IMR-90 (cell line): ENCODE data around the gene PEX5. TPM values are rescaled to one million over a fixed set of nuclear protein-coding genes. Genes with fewer than 3 reads are reported as not detected.

Source experiments
- ATAC-seq: fragments of 200-7000 bp; cut with Tn5 transposase; 2 replicates; pipeline ENCODE4 v1.9.1; 2020; ENCODE audit warnings: low read depth, mild to moderate bottlenecking, moderate library complexity
- BruUV-seq: library from RNA; stranded (reverse); fragments of 400-500 nt; replicated peaks from 2 replicates; lab custom pipeline; 2021; lab: Mats Ljungman, UMichigan
- CTCF ChIA-PET: fragments of 300-600 bp; formaldehyde crosslinking; extraction: SDS; loops from one replicate; lab custom pipeline; 2021; ENCODE audit warnings: antibody characterized with exemption; lab: Yijun Ruan, JAX
- POLR2A ChIA-PET: fragments of 300-600 bp; sonication (Branson Sonifier 250); formaldehyde crosslinking; loops from one replicate; lab custom pipeline; 2022; ENCODE audit warnings: antibody characterized with exemption; ENCODE audit not compliant: unreplicated experiment; lab: Charles Lee
- DNase-seq: peaks from one replicate; pipeline ENCODE4 v3.0.0; 2013
- H2AFZ ChIP-seq: replicated peaks from 2 replicates; pipeline ENCODE3; 2013; ENCODE audit warnings: low read length, mild to moderate bottlenecking; ENCODE audit not compliant: poor library complexity
- H2AK5ac ChIP-seq: 2 replicates; pipeline ENCODE4 v1.6.1; 2013; ENCODE audit warnings: low read depth, low read length, inconsistent platforms
- H2AK9ac ChIP-seq: replicated peaks from 2 replicates; pipeline ENCODE3; 2013; ENCODE audit warnings: mild to moderate bottlenecking, low read depth, low read length, moderate library complexity; ENCODE audit not compliant: poor library complexity
- H2BK120ac ChIP-seq: 2 replicates; pipeline ENCODE4 v1.6.1; 2013; ENCODE audit warnings: low read depth, low read length, inconsistent platforms
- H2BK15ac ChIP-seq: 3 replicates; pipeline ENCODE4 v1.6.1; 2013; ENCODE audit warnings: low read depth, low read length, inconsistent platforms
- H2BK20ac ChIP-seq: 2 replicates; pipeline ENCODE4 v1.6.1; 2013; ENCODE audit warnings: low read depth, mild to moderate bottlenecking, inconsistent platforms, low read length, moderate library complexity
- H2BK5ac ChIP-seq: 2 replicates; pipeline ENCODE4 v1.6.1; 2013; ENCODE audit warnings: mild to moderate bottlenecking, low read depth, low read length, inconsistent platforms; ENCODE audit not compliant: poor library complexity, severe bottlenecking
- H3K14ac ChIP-seq: replicated peaks from 2 replicates; pipeline ENCODE4 v1.6.1; 2013; ENCODE audit warnings: low read depth, low read length, inconsistent platforms
- H3K18ac ChIP-seq: 2 replicates; pipeline ENCODE4 v1.6.1; 2013; ENCODE audit warnings: low read depth, low read length, control low read depth
- H3K23ac ChIP-seq: 2 replicates; pipeline ENCODE4 v1.6.1; 2013; ENCODE audit warnings: low read depth, low read length, inconsistent platforms
- H3K27ac ChIP-seq: 2 replicates; pipeline ENCODE4 v1.5.1; 2013; ENCODE audit warnings: mild to moderate bottlenecking, control low read depth, low read length; ENCODE audit not compliant: insufficient read depth
- H3K27me3 ChIP-seq: 2 replicates; pipeline ENCODE4 v1.6.1; 2013; ENCODE audit warnings: low read length; ENCODE audit not compliant: control insufficient read depth, insufficient read depth
- H3K36me3 ChIP-seq: 2 replicates; pipeline ENCODE4 v1.6.1; 2013; ENCODE audit warnings: low read length, mixed read lengths; ENCODE audit not compliant: control insufficient read depth, insufficient read depth
- H3K4ac ChIP-seq: 2 replicates; pipeline ENCODE4 v1.6.1; 2013; ENCODE audit warnings: low read depth, low read length, inconsistent platforms
- H3K4me1 ChIP-seq: 2 replicates; pipeline ENCODE4 v1.6.1; 2013; ENCODE audit warnings: low read length, mixed read lengths; ENCODE audit not compliant: control insufficient read depth, insufficient read depth
- H3K4me2 ChIP-seq: 2 replicates; pipeline ENCODE4 v1.6.1; 2013; ENCODE audit warnings: low read depth, mild to moderate bottlenecking, control low read depth, low read length, moderate library complexity
- H3K4me3 ChIP-seq: 2 replicates; pipeline ENCODE4 v1.5.1; 2013; ENCODE audit warnings: low read depth, mild to moderate bottlenecking, control low read depth, low read length, moderate library complexity; ENCODE audit not compliant: insufficient read depth
- H3K56ac ChIP-seq: 2 replicates; pipeline ENCODE4 v1.6.1; 2013; ENCODE audit warnings: low read length, inconsistent platforms; ENCODE audit not compliant: insufficient read depth; ENCODE audit errors: extremely low read depth
- H3K79me1 ChIP-seq, 2 experiments: 2 replicates each; pipeline ENCODE4 v1.6.1; 2013; ENCODE audit warnings: low read length in 2 of 2, inconsistent platforms in 1 of 2, low read depth in 1 of 2
- H3K9ac ChIP-seq: 2 replicates; pipeline ENCODE4 v1.6.1; 2013; ENCODE audit warnings: low read depth, low read length, control low read depth
- H3K9me1 ChIP-seq: 2 replicates; pipeline ENCODE4 v1.6.1; 2013; ENCODE audit warnings: low read length, inconsistent platforms; ENCODE audit not compliant: insufficient read depth
- H3K9me3 ChIP-seq: 2 replicates; pipeline ENCODE4 v1.6.1; 2013; ENCODE audit warnings: low read length; ENCODE audit not compliant: control insufficient read depth, insufficient read depth
- H4K20me1 ChIP-seq: 2 replicates; pipeline ENCODE4 v1.6.1; 2013; ENCODE audit warnings: low read length, inconsistent platforms; ENCODE audit not compliant: insufficient read depth
- H4K5ac ChIP-seq: 2 replicates; pipeline ENCODE4 v1.6.1; 2013; ENCODE audit warnings: mild to moderate bottlenecking, low read depth, low read length, control low read depth
- H4K8ac ChIP-seq, 2 experiments: 2 replicates each; pipeline ENCODE4 v1.6.1; 2013; ENCODE audit warnings: low read depth in 2 of 2, low read length in 2 of 2, control low read depth in 1 of 2, inconsistent platforms in 1 of 2
- H4K91ac ChIP-seq: 2 replicates; pipeline ENCODE4 v1.6.1; 2013; ENCODE audit warnings: low read depth, low read length, inconsistent platforms; ENCODE audit not compliant: insufficient read depth
- BHLHE40 ChIP-seq: fragments of 150-350 bp; IDR thresholded peaks from 2 replicates; pipeline ENCODE4 v1.6.1; 2016; ENCODE audit warnings: mild to moderate bottlenecking, low read depth, low read length
- CEBPB ChIP-seq: IDR thresholded peaks from 2 replicates; pipeline ENCODE4 v1.6.1; 2012; ENCODE audit warnings: low read depth, low read length, improper control_type of control experiment
- CHD1 ChIP-seq: IDR thresholded peaks from 2 replicates; pipeline ENCODE4 v1.6.1; 2012; ENCODE audit warnings: low read depth, low read length, improper control_type of control experiment
- FOS ChIP-seq: fragments of 150-350 bp; IDR thresholded peaks from 2 replicates; pipeline ENCODE4 v1.6.1; 2016; ENCODE audit warnings: low read depth, low read length
- MAFK ChIP-seq: IDR thresholded peaks from 2 replicates; pipeline ENCODE4 v1.6.1; 2012; ENCODE audit warnings: low read depth, low read length, improper control_type of control experiment
- MAZ ChIP-seq: IDR thresholded peaks from 2 replicates; pipeline ENCODE4 v1.6.1; 2012; ENCODE audit warnings: low read depth, mild to moderate bottlenecking, low read length, improper control_type of control experiment, moderate library complexity, borderline replicate concordance
- MXI1 ChIP-seq: IDR thresholded peaks from 2 replicates; pipeline ENCODE4 v1.6.1; 2012; ENCODE audit warnings: low read depth, mild to moderate bottlenecking, low read length, moderate library complexity, borderline replicate concordance
- NFE2L2 ChIP-seq: fragments of 150-350 bp; IDR thresholded peaks from 2 replicates; pipeline ENCODE4 v1.6.1; 2016; ENCODE audit warnings: low read depth, mild to moderate bottlenecking, low read length
- POLR2A ChIP-seq: IDR thresholded peaks from 2 replicates; pipeline ENCODE4 v1.6.1; 2012; ENCODE audit warnings: mild to moderate bottlenecking, low read depth, low read length
- RAD21 ChIP-seq: IDR thresholded peaks from 2 replicates; pipeline ENCODE4 v1.6.1; 2012; ENCODE audit warnings: low read length, improper control_type of control experiment
- RCOR1 ChIP-seq: IDR thresholded peaks from 2 replicates; pipeline ENCODE4 v1.6.1; 2012; ENCODE audit warnings: mild to moderate bottlenecking, low read length, improper control_type of control experiment; ENCODE audit not compliant: insufficient replicate concordance
- RFX5 ChIP-seq: IDR thresholded peaks from 2 replicates; pipeline ENCODE4 v1.8.0; 2012; ENCODE audit warnings: low read depth, mild to moderate bottlenecking, low read length, moderate library complexity
- SMC3 ChIP-seq: fragments of 150-350 bp; IDR thresholded peaks from 2 replicates; pipeline ENCODE4 v1.6.1; 2016; ENCODE audit warnings: low read depth, mild to moderate bottlenecking, antibody characterized with exemption, low read length, moderate library complexity
- WGBS, 2 experiments: methylation state at CpG; one replicate each; pipeline versions ENCODE4 v1.1.5 to v1.1.7; 2013; ENCODE audit warnings: missing lambda C conversion rate in 2 of 2; ENCODE audit not compliant: insufficient read length in 1 of 2; ENCODE audit errors: extremely low coverage in 2 of 2; 5-methylcytosine and 5-hydroxymethylcytosine counted together
- dilution Hi-C: fragments of 300-500 bp; cut with HindIII; formaldehyde crosslinking; loops from one replicate; pipeline ENCODE4 v1.14.3; 2018; ENCODE audit warnings: low sequenced_read_pairs; ENCODE audit not compliant: unreplicated experiment
- in situ Hi-C: fragments of 300-500 bp; cut with MboI; formaldehyde crosslinking; loops from 3 replicates; pipeline ENCODE4 v1.14.3; 2019; ENCODE audit warnings: low sequenced_read_pairs, inconsistent platforms, mixed read lengths
- intact Hi-C: fragments of 100-400 bp; cut with micrococcal nuclease; formaldehyde crosslinking; loops from 2 replicates; pipeline ENCODE4 v1.10.0; 2022
- polyA plus RNA-seq, 3 experiments: library from polyadenylated mRNA; depleted of rRNA; stranded (reverse); fragments of >200 nt; gene quantifications; 2 replicates each; pipeline ENCODE4 v1.2.3, GENCODE V29; 2012; ENCODE audit warnings: low replicate concordance in 1 of 3
- total RNA-seq: library from RNA; depleted of rRNA; stranded (reverse); fragments of >200 nt; gene quantifications from 2 replicates; pipeline ENCODE4 v1.2.3, GENCODE V29; 2012
- TF ChIP-seq, protein P1 (sequence below): fragments of 150-350 bp; IDR thresholded peaks from 2 replicates; pipeline ENCODE4 v1.6.1; 2017; ENCODE audit warnings: mild to moderate bottlenecking, antibody characterized with exemption, low read length, low read depth
- TF ChIP-seq, protein P2 (sequence below): fragments of 150-350 bp; IDR thresholded peaks from 2 replicates; pipeline ENCODE4 v1.6.1; 2016; ENCODE audit warnings: low read depth, mild to moderate bottlenecking, low read length, moderate library complexity, borderline replicate concordance
- TF ChIP-seq, protein P3 (sequence below): conservative IDR thresholded peaks from 2 replicates; pipeline ENCODE4 v1.5.1; 2012; ENCODE audit warnings: mild to moderate bottlenecking, low read depth, low read length, improper control_type of control experiment

PEX5 gene
- total and polyA plus RNA-seq, 2 of the 4 experiments (the other 2 are of a cell fraction): 14.4 to 18.3 TPM

DNA sequence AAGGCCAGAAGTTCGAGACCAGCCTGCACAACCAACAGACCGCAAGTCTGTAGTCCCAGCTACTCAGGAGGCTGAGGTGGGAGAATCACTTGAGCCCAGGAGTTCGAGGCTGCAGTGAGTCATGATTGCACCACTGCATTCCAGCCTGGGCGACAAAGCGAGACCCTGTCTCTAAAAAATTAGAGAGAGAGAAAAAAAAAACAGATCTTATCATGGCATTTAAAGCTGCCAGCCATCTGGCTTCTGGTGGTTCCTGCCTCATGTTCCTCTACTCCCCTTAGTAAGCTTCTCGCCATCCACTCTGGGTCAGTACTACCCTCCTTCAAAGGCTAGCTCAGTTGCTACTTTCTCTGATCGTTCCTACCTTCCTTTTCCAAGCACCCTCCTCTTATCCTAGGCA is 43.3 kb upstream of the PEX5 start:
- Histone ChIP-seq H2BK15ac (no peak overlapping the region), H2BK5ac (no peak overlapping the region), H2BK20ac (no peak overlapping the region), H3K4ac (no peak overlapping the region), H3K4me1 (peaks cover 2% of the 10 kb centered on the region; the same call in 1 of the 2 replicates), H3K18ac (no peak overlapping the region), H2AK9ac (no peak overlapping the region), H3K4me2 (no peak overlapping the region), H3K14ac (no peak overlapping the region), H4K20me1 (0 out of 2 replicates have a peak, but pooled peaks cover 3% of the 10 kb centered on the region), H4K5ac (no peak overlapping the region), H2AFZ (no peak overlapping the region), H3K23ac (0 out of 2 replicates have a peak overlapping the region, but pooled peaks have one; percentile 7), H4K8ac (no peak overlapping the region), H3K79me1 (no peaks in the 10 kb centered on the region), H3K27me3 (no peaks in the 10 kb centered on the region), H3K9me3 (no peaks in the 10 kb centered on the region), H3K56ac (no peak overlapping the region), H3K4me3 (no peak overlapping the region), H3K9me1 (no peaks in the 10 kb centered on the region), H2AK5ac (no peak overlapping the region), H2BK120ac (no peak overlapping the region), H4K91ac (no peak overlapping the region), H3K27ac (no peak overlapping the region), H3K36me3 (peaks cover 50% of the 10 kb centered on the region), H3K9ac (no peak overlapping the region)
- ChIA-PET POLR2A (interaction anchor here (0.6 kb wide), 1 partner anchor 20 kb away, joined by 6 read pairs; no protein-coding TSS in a partner anchor), CTCF (interaction anchor here (0.7 to 1.6 kb wide), 2 partner anchors 15 to 199 kb away, joined by 3 to 5 read pairs; no protein-coding TSS in a partner anchor)
- intact Hi-C loops (no loop called here), in situ Hi-C loops (no loop called here), dilution Hi-C loops (no loop called here)
- TF ChIP-seq FOS: no peak
- TF ChIP-seq CHD1: no peak
- TF ChIP-seq BHLHE40: no peak
- TF ChIP-seq, protein P1, sequence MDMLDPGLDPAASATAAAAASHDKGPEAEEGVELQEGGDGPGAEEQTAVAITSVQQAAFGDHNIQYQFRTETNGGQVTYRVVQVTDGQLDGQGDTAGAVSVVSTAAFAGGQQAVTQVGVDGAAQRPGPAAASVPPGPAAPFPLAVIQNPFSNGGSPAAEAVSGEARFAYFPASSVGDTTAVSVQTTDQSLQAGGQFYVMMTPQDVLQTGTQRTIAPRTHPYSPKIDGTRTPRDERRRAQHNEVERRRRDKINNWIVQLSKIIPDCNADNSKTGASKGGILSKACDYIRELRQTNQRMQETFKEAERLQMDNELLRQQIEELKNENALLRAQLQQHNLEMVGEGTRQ: no peak
- TF ChIP-seq RFX5: no peak
- TF ChIP-seq MAZ: no peak
- no peak for TF ChIP-seq RAD21
- TF ChIP-seq, protein P2, sequence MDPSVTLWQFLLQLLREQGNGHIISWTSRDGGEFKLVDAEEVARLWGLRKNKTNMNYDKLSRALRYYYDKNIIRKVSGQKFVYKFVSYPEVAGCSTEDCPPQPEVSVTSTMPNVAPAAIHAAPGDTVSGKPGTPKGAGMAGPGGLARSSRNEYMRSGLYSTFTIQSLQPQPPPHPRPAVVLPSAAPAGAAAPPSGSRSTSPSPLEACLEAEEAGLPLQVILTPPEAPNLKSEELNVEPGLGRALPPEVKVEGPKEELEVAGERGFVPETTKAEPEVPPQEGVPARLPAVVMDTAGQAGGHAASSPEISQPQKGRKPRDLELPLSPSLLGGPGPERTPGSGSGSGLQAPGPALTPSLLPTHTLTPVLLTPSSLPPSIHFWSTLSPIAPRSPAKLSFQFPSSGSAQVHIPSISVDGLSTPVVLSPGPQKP: no peak
- TF ChIP-seq POLR2A: no peak
- TF ChIP-seq, protein P3, sequence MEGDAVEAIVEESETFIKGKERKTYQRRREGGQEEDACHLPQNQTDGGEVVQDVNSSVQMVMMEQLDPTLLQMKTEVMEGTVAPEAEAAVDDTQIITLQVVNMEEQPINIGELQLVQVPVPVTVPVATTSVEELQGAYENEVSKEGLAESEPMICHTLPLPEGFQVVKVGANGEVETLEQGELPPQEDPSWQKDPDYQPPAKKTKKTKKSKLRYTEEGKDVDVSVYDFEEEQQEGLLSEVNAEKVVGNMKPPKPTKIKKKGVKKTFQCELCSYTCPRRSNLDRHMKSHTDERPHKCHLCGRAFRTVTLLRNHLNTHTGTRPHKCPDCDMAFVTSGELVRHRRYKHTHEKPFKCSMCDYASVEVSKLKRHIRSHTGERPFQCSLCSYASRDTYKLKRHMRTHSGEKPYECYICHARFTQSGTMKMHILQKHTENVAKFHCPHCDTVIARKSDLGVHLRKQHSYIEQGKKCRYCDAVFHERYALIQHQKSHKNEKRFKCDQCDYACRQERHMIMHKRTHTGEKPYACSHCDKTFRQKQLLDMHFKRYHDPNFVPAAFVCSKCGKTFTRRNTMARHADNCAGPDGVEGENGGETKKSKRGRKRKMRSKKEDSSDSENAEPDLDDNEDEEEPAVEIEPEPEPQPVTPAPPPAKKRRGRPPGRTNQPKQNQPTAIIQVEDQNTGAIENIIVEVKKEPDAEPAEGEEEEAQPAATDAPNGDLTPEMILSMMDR: no peak
- TF ChIP-seq MAFK: no peak
- no peak for TF ChIP-seq RCOR1
- no peak for TF ChIP-seq CEBPB
- no peak for TF ChIP-seq MXI1
- no peak for TF ChIP-seq NFE2L2
- no peak for TF ChIP-seq SMC3
- no peak for DNase-seq
- ATAC-seq: no peak
- WGBS, 2 experiments: 94% methylated on average over 3 of the region's 7 CpGs; no CpG with 5 or more reads in 1 of the 2 experiments
- no TSS peak for BruUV-seq
